Mesendoderm (in vitro differentiated cells): ENCODE data around the gene UBXN11.

Experiments used
- DNase-seq: peaks from one replicate; pipeline ENCODE4 v3.0.0; 2013
- H2AK5ac ChIP-seq: 2 replicates; pipeline ENCODE4 v1.6.1; 2013; ENCODE audit warnings: low read length, inconsistent platforms
- H2BK120ac ChIP-seq: 2 replicates; pipeline ENCODE4 v1.6.1; 2013; ENCODE audit warnings: low read depth, mild to moderate bottlenecking, low read length, moderate library complexity, mixed read lengths
- H2BK15ac ChIP-seq: replicated peaks from 2 replicates; pipeline ENCODE4 v1.6.1; 2013; ENCODE audit warnings: low read depth, mild to moderate bottlenecking, moderate library complexity
- H2BK5ac ChIP-seq: 2 replicates; pipeline ENCODE4 v1.6.1; 2013; ENCODE audit warnings: low read length, inconsistent platforms
- H3K18ac ChIP-seq: 2 replicates; pipeline ENCODE4 v1.6.1; 2013; ENCODE audit warnings: mild to moderate bottlenecking, low read length, mixed read lengths
- H3K23ac ChIP-seq: one replicate; pipeline ENCODE4 v1.6.1; 2013; ENCODE audit warnings: low read length
- H3K27ac ChIP-seq: 2 replicates; pipeline ENCODE4 v1.5.1; 2013; ENCODE audit warnings: low read depth, mild to moderate bottlenecking, inconsistent platforms, low read length, moderate library complexity
- H3K27me3 ChIP-seq: 2 replicates; pipeline ENCODE4 v1.6.1; 2013; ENCODE audit warnings: low read length, control low read depth, mild to moderate bottlenecking, inconsistent platforms; ENCODE audit not compliant: insufficient read depth, poor library complexity
- H3K36me3 ChIP-seq: 2 replicates; pipeline ENCODE4 v1.6.1; 2013; ENCODE audit warnings: low read length, inconsistent platforms; ENCODE audit not compliant: control insufficient read depth, insufficient read depth
- H3K4ac ChIP-seq: one replicate; pipeline ENCODE4 v1.6.1; 2013; ENCODE audit warnings: low read depth, mild to moderate bottlenecking, low read length, moderate library complexity
- H3K4me1 ChIP-seq: 2 replicates; pipeline ENCODE4 v1.6.1; 2013; ENCODE audit warnings: low read depth, low read length, inconsistent platforms; ENCODE audit not compliant: control insufficient read depth
- H3K4me2 ChIP-seq: 2 replicates; pipeline ENCODE4 v1.6.1; 2013; ENCODE audit warnings: low read length
- H3K4me3 ChIP-seq: 2 replicates; pipeline ENCODE4 v1.5.1; 2013; ENCODE audit warnings: mild to moderate bottlenecking, low read length
- H3K56ac ChIP-seq: one replicate; pipeline ENCODE4 v1.6.1; 2013; ENCODE audit warnings: low read length
- H3K79me1 ChIP-seq: 2 replicates; pipeline ENCODE4 v1.6.1; 2013; ENCODE audit warnings: low read length, inconsistent platforms
- H3K79me2 ChIP-seq: 2 replicates; pipeline ENCODE4 v1.6.1; 2013; ENCODE audit warnings: mild to moderate bottlenecking, low read length; ENCODE audit not compliant: control insufficient read depth, insufficient read depth
- H3K9ac ChIP-seq: 2 replicates; pipeline ENCODE4 v1.6.1; 2013; ENCODE audit warnings: low read length, inconsistent platforms
- H4K5ac ChIP-seq: one replicate; pipeline ENCODE4 v1.6.1; 2013; ENCODE audit warnings: low read length
- H4K8ac ChIP-seq: one replicate; pipeline ENCODE4 v1.6.1; 2013; ENCODE audit warnings: low read depth, mild to moderate bottlenecking, control low read depth, low read length, moderate library complexity
- WGBS: extraction: QIAGEN DNeasy Blood & Tissue Kit; methylation state at CpG from one replicate; pipeline ENCODE4 v1.1.7; 2013; ENCODE audit warnings: low lambda C conversion rate, missing lambda C conversion rate; ENCODE audit not compliant: insufficient coverage; ENCODE audit errors: extremely low coverage; 5-methylcytosine and 5-hydroxymethylcytosine counted together

Gene UBXN11

DNA sequence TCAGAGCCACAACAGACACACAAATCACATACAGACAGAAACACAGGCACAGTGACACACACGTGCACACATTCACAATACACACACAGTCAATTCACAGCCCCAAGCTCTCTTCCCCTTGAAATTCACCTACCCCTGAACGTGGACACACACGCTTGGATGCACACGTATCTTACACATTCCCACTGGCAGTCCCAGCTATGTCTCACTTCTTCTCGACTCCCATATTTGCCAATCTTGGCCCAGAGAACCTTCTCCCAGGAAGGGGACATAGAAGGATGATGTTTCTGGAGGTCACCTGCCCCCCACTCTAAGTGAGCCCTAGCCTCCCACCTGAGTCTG lies 45.9 kb upstream of the UBXN11 start:
- no peak overlapping the region for H3K4me2 ChIP-seq
- no peak overlapping the region for H4K5ac ChIP-seq
- peak overlapping the region; percentile 64 for H3K56ac ChIP-seq
- H2AK5ac ChIP-seq: peak overlapping the region; percentile 38
- no peak overlapping the region for H4K8ac ChIP-seq
- H3K79me2 ChIP-seq: no peaks in the 10 kb centered on the region
- no peak overlapping the region for H3K23ac ChIP-seq
- H3K4me1 ChIP-seq: peaks cover 7% of the 10 kb centered on the region
- no peak overlapping the region for H3K4ac ChIP-seq
- no peak overlapping the region for H3K27ac ChIP-seq
- no peak overlapping the region for H3K4me3 ChIP-seq
- no peak for DNase-seq
- no peaks in the 10 kb centered on the region for H3K36me3 ChIP-seq
- H3K18ac ChIP-seq: no peak overlapping the region
- no peak overlapping the region for H2BK15ac ChIP-seq
- no peak overlapping the region for H2BK120ac ChIP-seq
- no peaks in the 10 kb centered on the region for H3K79me1 ChIP-seq
- peak overlapping the region; percentile 27 for H3K9ac ChIP-seq
- WGBS: no CpG with 5 or more reads among the region's 5 CpGs
- H2BK5ac ChIP-seq: peak overlapping the region; percentile 70
- H3K27me3 ChIP-seq: no peaks in the 10 kb centered on the region

DNA sequence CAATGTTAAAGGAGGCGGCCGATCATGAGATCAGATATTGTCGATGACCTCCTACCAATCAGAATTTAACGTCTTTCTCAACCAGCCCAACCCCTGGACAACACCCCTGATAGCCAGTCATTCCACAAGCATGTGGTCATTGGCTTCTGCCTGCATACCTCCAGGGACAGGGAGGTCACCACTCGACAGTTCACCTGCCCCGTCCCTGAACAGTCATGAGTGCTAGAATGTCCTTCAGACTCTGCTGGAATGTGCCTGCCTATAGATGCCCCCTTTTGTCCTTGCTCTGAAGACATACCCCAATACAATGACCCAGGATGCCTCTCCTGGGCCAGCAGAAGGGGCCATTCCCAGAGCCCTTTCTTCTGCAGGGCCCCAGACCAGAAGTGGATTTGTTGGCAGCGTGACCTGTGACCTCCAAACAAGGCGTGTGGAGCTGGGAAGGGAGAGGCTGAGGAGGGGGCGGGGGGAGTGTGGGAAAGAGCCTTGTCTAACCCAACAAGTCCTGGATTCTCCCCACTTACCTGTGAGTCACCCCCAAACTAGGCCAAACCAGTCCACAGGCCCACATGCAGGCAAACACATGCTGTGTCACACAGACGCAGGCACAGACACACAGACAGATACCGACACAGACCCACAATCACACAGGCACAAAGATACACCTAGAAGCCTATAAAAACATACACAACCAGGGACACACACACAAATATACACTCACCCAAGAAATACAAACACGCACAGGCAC lies 45.3 kb upstream of the UBXN11 start:
- peak overlapping the region; percentile 70 for H2BK5ac ChIP-seq
- H3K18ac ChIP-seq: no peak overlapping the region
- no peak overlapping the region for H3K27ac ChIP-seq
- no peak overlapping the region for H4K8ac ChIP-seq
- H3K4me2 ChIP-seq: no peak overlapping the region
- no peak overlapping the region for H2BK15ac ChIP-seq
- no peak overlapping the region for H3K4ac ChIP-seq
- peak; percentile 90 for DNase-seq
- no peak overlapping the region for H3K23ac ChIP-seq
- WGBS: no CpG with 5 or more reads among the region's 12 CpGs
- H3K56ac ChIP-seq: peak overlapping the region; percentile 64
- H3K9ac ChIP-seq: peak overlapping the region; percentile 27
- H3K27me3 ChIP-seq: no peaks in the 10 kb centered on the region
- no peaks in the 10 kb centered on the region for H3K79me2 ChIP-seq
- no peaks in the 10 kb centered on the region for H3K79me1 ChIP-seq
- H2BK120ac ChIP-seq: no peak overlapping the region
- H4K5ac ChIP-seq: no peak overlapping the region
- peaks cover 7% of the 10 kb centered on the region for H3K4me1 ChIP-seq
- peak overlapping the region; percentile 9 for H2AK5ac ChIP-seq
- H3K36me3 ChIP-seq: no peaks in the 10 kb centered on the region
- H3K4me3 ChIP-seq: no peak overlapping the region

DNA sequence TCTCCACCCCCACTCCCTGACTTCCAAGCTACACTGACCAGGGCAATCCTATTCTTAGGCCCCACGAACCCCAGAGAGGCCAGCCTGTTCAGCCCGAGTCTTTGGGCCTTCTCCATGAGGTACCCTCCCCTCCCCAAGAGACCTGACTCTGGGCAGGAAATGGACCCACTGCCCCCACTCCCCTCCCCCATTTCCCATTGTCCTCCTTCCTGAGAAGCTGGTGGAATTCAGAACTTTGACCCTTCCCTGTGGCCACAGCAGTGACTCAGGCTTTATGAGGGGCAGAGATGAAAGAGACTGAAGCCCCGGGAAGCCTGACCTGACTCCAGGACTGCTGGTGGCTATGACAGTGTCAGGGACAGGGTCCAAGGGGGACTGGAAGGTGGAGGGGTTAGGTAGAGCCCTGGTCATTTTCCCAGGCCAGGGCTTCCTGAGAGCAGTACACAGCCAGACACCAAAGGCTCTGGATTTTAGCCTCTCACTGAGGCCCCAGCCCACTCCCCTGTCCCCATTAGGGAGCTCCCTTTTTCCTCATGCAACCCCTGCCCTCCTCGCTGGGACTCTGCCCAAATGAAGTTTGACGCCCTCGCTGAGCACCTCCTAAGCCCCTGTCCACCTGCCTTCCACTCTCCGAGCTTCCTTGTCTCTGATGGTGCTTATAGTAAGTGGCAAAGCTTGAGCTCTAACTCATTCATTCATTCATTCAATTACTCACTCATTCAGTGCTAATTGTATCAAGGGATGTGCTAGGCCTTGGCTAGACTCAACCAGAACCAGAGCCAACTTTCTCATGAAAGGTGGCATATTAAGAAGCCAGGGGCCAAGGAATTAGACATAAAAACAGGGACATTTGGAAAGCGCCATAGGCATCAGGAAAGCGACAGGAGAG lies 44.5 kb upstream of the UBXN11 start:
- Histone ChIP-seq H3K9ac (peak overlapping the region; percentile 2), H3K18ac (peak overlapping the region; percentile 72), H3K79me1 (no peaks in the 10 kb centered on the region), H3K4me1 (peaks cover 7% of the 10 kb centered on the region), H2BK5ac (peak overlapping the region; percentile 51), H3K27me3 (no peaks in the 10 kb centered on the region), H3K36me3 (no peaks in the 10 kb centered on the region), H4K8ac (peak overlapping the region; percentile 70), H3K4me3 (no peak overlapping the region), H3K4me2 (no peak overlapping the region), H3K27ac (peak overlapping the region; percentile 65), H4K5ac (no peak overlapping the region), H2AK5ac (no peak overlapping the region), H2BK120ac (peak overlapping the region; percentile 48), H2BK15ac (no peak overlapping the region), H3K56ac (peak overlapping the region; percentile 53), H3K4ac (peak overlapping the region; percentile 22), H3K79me2 (no peaks in the 10 kb centered on the region), H3K23ac (no peak overlapping the region)
- peak; percentile 87 for DNase-seq
- WGBS: no CpG with 5 or more reads among the region's 9 CpGs

DNA sequence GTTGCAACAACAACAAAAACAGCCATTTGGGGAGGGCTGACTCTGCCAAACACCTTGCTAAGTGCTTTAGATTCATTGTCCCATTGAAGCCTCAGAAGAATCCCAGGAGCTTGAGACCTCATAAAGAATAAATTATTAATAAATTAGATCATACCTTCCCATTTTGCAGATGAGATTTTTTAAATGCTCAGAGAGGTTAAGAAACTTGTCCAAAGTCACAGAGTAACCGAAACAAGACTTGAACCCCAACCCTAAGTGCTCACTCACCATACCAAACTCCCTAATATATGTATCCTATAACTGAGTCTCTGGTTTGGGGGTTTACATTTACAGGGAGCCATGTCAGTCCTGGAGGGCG lies 43.9 kb upstream of the UBXN11 start:
- no CpG with 5 or more reads among the region's 2 CpGs for WGBS
- H4K5ac ChIP-seq: no peak overlapping the region
- H3K23ac ChIP-seq: no peak overlapping the region
- no peaks in the 10 kb centered on the region for H3K79me2 ChIP-seq
- H3K4me1 ChIP-seq: peaks cover 7% of the 10 kb centered on the region
- no peak overlapping the region for H3K9ac ChIP-seq
- peak overlapping the region; percentile 53 for H3K56ac ChIP-seq
- no peaks in the 10 kb centered on the region for H3K79me1 ChIP-seq
- H3K4me3 ChIP-seq: no peak overlapping the region
- peak overlapping the region; percentile 26 for H3K27ac ChIP-seq
- no peak overlapping the region for H2BK15ac ChIP-seq
- H3K18ac ChIP-seq: peak overlapping the region; percentile 72
- peak overlapping the region; percentile 48 for H2BK120ac ChIP-seq
- peak overlapping the region; percentile 22 for H3K4ac ChIP-seq
- DNase-seq: no peak
- H2AK5ac ChIP-seq: no peak overlapping the region
- no peak overlapping the region for H3K4me2 ChIP-seq
- H3K36me3 ChIP-seq: no peaks in the 10 kb centered on the region
- H4K8ac ChIP-seq: no peak overlapping the region
- H3K27me3 ChIP-seq: no peaks in the 10 kb centered on the region
- H2BK5ac ChIP-seq: peak overlapping the region; percentile 51

DNA sequence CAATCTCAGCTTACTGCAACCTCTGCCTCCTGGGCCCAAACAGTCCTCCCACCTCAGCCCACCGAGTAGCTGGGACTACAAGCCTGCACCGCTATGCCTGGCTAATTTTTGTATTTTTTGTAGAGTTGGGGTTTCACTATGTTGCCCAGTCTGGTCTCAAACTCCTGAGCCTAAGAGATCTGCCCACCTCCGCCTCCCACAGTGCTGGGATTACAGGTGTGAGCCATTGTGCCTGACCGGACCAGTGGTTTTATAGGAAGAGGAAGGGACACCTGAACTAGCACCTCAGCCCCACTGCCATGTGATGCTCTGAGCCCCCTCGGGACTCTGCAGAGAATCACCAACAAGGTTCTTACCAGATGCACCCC lies 43.4 kb upstream of the UBXN11 start:
- Histone ChIP-seq H3K18ac (no peak overlapping the region), H4K8ac (no peak overlapping the region), H3K23ac (no peak overlapping the region), H3K4me1 (peaks cover 7% of the 10 kb centered on the region), H3K4me2 (no peak overlapping the region), H3K79me1 (no peaks in the 10 kb centered on the region), H3K27ac (no peak overlapping the region), H3K4me3 (no peak overlapping the region), H3K27me3 (no peaks in the 10 kb centered on the region), H3K36me3 (no peaks in the 10 kb centered on the region), H3K79me2 (no peaks in the 10 kb centered on the region), H2BK5ac (no peak overlapping the region), H3K9ac (no peak overlapping the region), H2BK15ac (no peak overlapping the region), H2BK120ac (no peak overlapping the region), H3K56ac (no peak overlapping the region), H3K4ac (no peak overlapping the region), H4K5ac (no peak overlapping the region), H2AK5ac (no peak overlapping the region)
- WGBS: no CpG with 5 or more reads among the region's 5 CpGs
- no peak for DNase-seq
